HEK293 (cell line): Measurements from ENCODE around the gene PRPF6.

Experiments
- CTCF ChIA-PET: fragments of 350-600 bp; formaldehyde crosslinking; extraction: SDS; loops from one replicate; lab custom pipeline; 2021; ENCODE audit warnings: antibody characterized with exemption; lab: Yijun Ruan, JAX
- POLR2A ChIA-PET: fragments of 300-600 bp; formaldehyde crosslinking; extraction: SDS; loops from one replicate; lab custom pipeline; 2020; ENCODE audit warnings: antibody characterized with exemption, inconsistent platforms; lab: Yijun Ruan, JAX
- H3K27ac ChIP-seq: fragments of 200-500 bp; sonication (Bioruptor generic); 2 replicates; pipeline ENCODE4 v1.5.1; 2014; ENCODE audit warnings: low read depth, low read length, control low read depth, inconsistent platforms; ENCODE audit errors: extremely low read depth
- H3K36me3 ChIP-seq, 2 experiments: fragments of 200-500 bp in 1 of 2; sonication (Bioruptor generic) in 1 of 2; 1 replicate in 1 of 2; 2 replicates in 1 of 2; pipeline ENCODE4 v1.5.1; 2014 to 2017; ENCODE audit warnings: inconsistent platforms in 2 of 2, low read length in 2 of 2; ENCODE audit not compliant: control insufficient read depth in 2 of 2, insufficient read depth in 1 of 2
- H3K4me1 ChIP-seq: fragments of 200-500 bp; sonication (Bioruptor generic); 2 replicates; pipeline ENCODE4 v1.5.1; 2014; ENCODE audit warnings: mild to moderate bottlenecking, low read length, inconsistent platforms; ENCODE audit not compliant: control insufficient read depth, insufficient read depth
- H3K4me3 ChIP-seq: 2 replicates; pipeline ENCODE4 v1.5.1; 2011; ENCODE audit warnings: low read depth, mild to moderate bottlenecking, control low read depth, low read length, moderate library complexity
- H3K9me3 ChIP-seq: fragments of 200-500 bp; sonication (Bioruptor generic); 2 replicates; pipeline ENCODE4 v1.5.1; 2014; ENCODE audit warnings: low read depth, low read length, inconsistent platforms; ENCODE audit not compliant: control insufficient read depth, insufficient read depth
- KLF7 ChIP-seq: fragments of 450-650 bp; formaldehyde crosslinking; IDR thresholded peaks from 2 replicates; pipeline ENCODE4 v1.5.1; 2016; ENCODE audit warnings: missing biosample characterization, missing genetic modification characterization, borderline replicate concordance
- OSR2 ChIP-seq: fragments of 450-650 bp; formaldehyde crosslinking; IDR thresholded peaks from 2 replicates; pipeline ENCODE4 v1.5.1; 2016; ENCODE audit warnings: missing biosample characterization, missing genetic modification characterization
- ZFP41 ChIP-seq: fragments of 450-650 bp; formaldehyde crosslinking; IDR thresholded peaks from 2 replicates; pipeline ENCODE4 v1.5.1; 2016; ENCODE audit warnings: missing biosample characterization, missing genetic modification characterization, borderline replicate concordance
- ZNF132 ChIP-seq: fragments of 450-650 bp; formaldehyde crosslinking; IDR thresholded peaks from 2 replicates; pipeline ENCODE4 v1.5.1; 2017; ENCODE audit warnings: missing biosample characterization, missing genetic modification characterization, borderline replicate concordance
- ZNF292 ChIP-seq: fragments of 450-650 bp; formaldehyde crosslinking; IDR thresholded peaks from 2 replicates; pipeline ENCODE4 v1.5.1; 2016; ENCODE audit warnings: low read depth, missing biosample characterization, missing genetic modification characterization, borderline replicate concordance
- ZNF350 ChIP-seq: fragments of 450-650 bp; formaldehyde crosslinking; IDR thresholded peaks from 2 replicates; pipeline ENCODE4 v1.5.0; 2017; ENCODE audit warnings: missing biosample characterization, mild to moderate bottlenecking, missing genetic modification characterization
- ZNF670 ChIP-seq: fragments of 450-650 bp; formaldehyde crosslinking; IDR thresholded peaks from 2 replicates; pipeline ENCODE4 v1.5.1; 2016; ENCODE audit warnings: missing biosample characterization, missing genetic modification characterization, low read depth
- ZNF768 ChIP-seq: fragments of 450-650 bp; formaldehyde crosslinking; IDR thresholded peaks from 2 replicates; pipeline ENCODE4 v1.5.1; 2018; ENCODE audit warnings: missing biosample characterization, mild to moderate bottlenecking, missing genetic modification characterization
- ZNF843 ChIP-seq: fragments of 450-650 bp; formaldehyde crosslinking; IDR thresholded peaks from 2 replicates; pipeline ENCODE4 v1.5.1; 2016; ENCODE audit warnings: missing biosample characterization, missing genetic modification characterization
- TF ChIP-seq, protein P1 (sequence below): fragments of 450-650 bp; IDR thresholded peaks from 2 replicates; pipeline ENCODE4 v1.5.1; 2018; ENCODE audit warnings: missing biosample characterization, mild to moderate bottlenecking, missing genetic modification characterization
- TF ChIP-seq, protein P2 (sequence below): fragments of 450-650 bp; formaldehyde crosslinking; IDR thresholded peaks from 2 replicates; pipeline ENCODE4 v1.5.1; 2016; ENCODE audit warnings: missing biosample characterization, missing genetic modification characterization
- TF ChIP-seq, protein P3 (sequence below): fragments of 450-650 bp; formaldehyde crosslinking; optimal IDR thresholded peaks from 2 replicates; pipeline ENCODE3; 2016; ENCODE audit warnings: missing biosample characterization, mild to moderate bottlenecking, missing genetic modification characterization
- TF ChIP-seq, protein P4 (sequence below): fragments of 450-650 bp; formaldehyde crosslinking; IDR thresholded peaks from 2 replicates; pipeline ENCODE4 v1.5.1; 2017; ENCODE audit warnings: missing biosample characterization, missing genetic modification characterization
- TF ChIP-seq, protein P5 (sequence below): fragments of 450-650 bp; formaldehyde crosslinking; IDR thresholded peaks from 2 replicates; pipeline ENCODE4 v1.5.1; 2016; ENCODE audit warnings: missing biosample characterization, missing genetic modification characterization
- TF ChIP-seq, protein P6 (sequence below): fragments of 450-650 bp; formaldehyde crosslinking; IDR thresholded peaks from 2 replicates; pipeline ENCODE4 v1.5.1; 2016; ENCODE audit warnings: missing biosample characterization, missing genetic modification characterization, borderline replicate concordance

PRPF6 gene

DNA sequence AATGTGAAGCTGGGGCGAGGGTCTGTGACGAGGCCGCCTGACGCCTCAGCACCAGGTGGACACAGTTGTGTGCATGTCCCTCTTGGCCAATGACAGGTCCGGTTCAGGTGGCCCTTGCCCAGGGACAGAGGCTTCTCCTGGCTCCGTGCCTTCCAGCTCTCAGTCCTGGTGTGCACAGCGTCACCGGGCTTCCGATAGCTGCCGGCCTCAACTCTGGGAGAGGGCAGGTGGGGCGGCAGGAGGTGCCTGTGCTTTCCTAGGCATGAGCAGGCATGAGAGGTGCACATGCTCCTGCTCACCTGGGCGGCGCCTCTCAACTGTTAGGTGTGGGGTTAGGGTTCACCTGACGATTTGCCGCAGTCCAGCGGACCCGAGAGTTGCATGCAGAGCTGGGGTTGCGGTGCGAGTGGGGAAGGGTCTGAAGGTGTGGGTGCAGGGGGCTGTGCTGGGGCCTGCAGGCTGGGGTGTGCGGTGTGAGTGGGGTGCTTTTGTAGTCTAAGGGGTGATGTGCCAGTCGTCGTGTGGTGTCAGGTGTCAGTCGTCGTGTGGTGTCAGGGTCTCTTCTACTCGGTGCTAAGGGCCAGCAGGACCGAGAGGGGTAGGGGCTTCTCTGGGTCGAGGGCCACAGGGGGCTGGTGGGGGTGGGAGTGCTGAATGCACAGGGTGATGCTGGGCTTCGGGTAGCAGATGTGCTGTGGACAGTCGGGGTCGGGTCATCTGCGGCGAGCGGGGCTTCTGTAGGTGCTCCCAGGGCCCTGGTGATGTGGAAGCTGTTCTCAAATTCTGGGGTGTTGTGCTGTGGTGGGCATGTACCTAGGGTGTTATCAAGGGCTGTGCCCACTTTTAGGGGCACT lies 72.3 kb downstream of the PRPF6 start:
- POLR2A ChIA-PET, result interaction anchor here (1.1 to 2.2 kb wide), 3 partner anchors 9 to 97 kb away, joined by 3 to 16 read pairs (median 3); partner anchors contain the start of genes PRPF6, TCEA2 and UCKL1
- no peak overlapping the region for H3K27ac ChIP-seq
- no peaks in the 10 kb centered on the region for H3K9me3 ChIP-seq
- TF ChIP-seq, protein P1, sequence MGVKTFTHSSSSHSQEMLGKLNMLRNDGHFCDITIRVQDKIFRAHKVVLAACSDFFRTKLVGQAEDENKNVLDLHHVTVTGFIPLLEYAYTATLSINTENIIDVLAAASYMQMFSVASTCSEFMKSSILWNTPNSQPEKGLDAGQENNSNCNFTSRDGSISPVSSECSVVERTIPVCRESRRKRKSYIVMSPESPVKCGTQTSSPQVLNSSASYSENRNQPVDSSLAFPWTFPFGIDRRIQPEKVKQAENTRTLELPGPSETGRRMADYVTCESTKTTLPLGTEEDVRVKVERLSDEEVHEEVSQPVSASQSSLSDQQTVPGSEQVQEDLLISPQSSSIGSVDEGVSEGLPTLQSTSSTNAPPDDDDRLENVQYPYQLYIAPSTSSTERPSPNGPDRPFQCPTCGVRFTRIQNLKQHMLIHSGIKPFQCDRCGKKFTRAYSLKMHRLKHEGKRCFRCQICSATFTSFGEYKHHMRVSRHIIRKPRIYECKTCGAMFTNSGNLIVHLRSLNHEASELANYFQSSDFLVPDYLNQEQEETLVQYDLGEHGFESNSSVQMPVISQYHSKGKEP, result no peak
- TF ChIP-seq ZNF132 (tag by site-specific recombination), result no peak
- TF ChIP-seq ZNF768 (tag by site-specific recombination), result no peak
- TF ChIP-seq, protein P2, sequence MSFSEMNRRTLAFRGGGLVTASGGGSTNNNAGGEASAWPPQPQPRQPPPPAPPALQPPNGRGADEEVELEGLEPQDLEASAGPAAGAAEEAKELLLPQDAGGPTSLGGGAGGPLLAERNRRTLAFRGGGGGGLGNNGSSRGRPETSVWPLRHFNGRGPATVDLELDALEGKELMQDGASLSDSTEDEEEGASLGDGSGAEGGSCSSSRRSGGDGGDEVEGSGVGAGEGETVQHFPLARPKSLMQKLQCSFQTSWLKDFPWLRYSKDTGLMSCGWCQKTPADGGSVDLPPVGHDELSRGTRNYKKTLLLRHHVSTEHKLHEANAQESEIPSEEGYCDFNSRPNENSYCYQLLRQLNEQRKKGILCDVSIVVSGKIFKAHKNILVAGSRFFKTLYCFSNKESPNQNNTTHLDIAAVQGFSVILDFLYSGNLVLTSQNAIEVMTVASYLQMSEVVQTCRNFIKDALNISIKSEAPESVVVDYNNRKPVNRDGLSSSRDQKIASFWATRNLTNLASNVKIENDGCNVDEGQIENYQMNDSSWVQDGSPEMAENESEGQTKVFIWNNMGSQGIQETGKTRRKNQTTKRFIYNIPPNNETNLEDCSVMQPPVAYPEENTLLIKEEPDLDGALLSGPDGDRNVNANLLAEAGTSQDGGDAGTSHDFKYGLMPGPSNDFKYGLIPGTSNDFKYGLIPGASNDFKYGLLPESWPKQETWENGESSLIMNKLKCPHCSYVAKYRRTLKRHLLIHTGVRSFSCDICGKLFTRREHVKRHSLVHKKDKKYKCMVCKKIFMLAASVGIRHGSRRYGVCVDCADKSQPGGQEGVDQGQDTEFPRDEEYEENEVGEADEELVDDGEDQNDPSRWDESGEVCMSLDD (tag by site-specific recombination), result peak; percentile 13; the same call in 1 of the 2 replicates
- no peak for TF ChIP-seq ZNF292 (tag by site-specific recombination)
- no peak for TF ChIP-seq KLF7 (tag by site-specific recombination)
- TF ChIP-seq ZNF843 (tag by site-specific recombination), result no peak
- TF ChIP-seq, protein P3, sequence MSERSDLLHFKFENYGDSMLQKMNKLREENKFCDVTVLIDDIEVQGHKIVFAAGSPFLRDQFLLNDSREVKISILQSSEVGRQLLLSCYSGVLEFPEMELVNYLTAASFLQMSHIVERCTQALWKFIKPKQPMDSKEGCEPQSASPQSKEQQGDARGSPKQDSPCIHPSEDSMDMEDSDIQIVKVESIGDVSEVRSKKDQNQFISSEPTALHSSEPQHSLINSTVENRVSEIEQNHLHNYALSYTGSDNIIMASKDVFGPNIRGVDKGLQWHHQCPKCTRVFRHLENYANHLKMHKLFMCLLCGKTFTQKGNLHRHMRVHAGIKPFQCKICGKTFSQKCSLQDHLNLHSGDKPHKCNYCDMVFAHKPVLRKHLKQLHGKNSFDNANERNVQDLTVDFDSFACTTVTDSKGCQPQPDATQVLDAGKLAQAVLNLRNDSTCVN (tag by site-specific recombination), result no peak
- TF ChIP-seq, protein P4, sequence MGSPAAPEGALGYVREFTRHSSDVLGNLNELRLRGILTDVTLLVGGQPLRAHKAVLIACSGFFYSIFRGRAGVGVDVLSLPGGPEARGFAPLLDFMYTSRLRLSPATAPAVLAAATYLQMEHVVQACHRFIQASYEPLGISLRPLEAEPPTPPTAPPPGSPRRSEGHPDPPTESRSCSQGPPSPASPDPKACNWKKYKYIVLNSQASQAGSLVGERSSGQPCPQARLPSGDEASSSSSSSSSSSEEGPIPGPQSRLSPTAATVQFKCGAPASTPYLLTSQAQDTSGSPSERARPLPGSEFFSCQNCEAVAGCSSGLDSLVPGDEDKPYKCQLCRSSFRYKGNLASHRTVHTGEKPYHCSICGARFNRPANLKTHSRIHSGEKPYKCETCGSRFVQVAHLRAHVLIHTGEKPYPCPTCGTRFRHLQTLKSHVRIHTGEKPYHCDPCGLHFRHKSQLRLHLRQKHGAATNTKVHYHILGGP (tag by site-specific recombination), result no peak
- TF ChIP-seq, protein P5, sequence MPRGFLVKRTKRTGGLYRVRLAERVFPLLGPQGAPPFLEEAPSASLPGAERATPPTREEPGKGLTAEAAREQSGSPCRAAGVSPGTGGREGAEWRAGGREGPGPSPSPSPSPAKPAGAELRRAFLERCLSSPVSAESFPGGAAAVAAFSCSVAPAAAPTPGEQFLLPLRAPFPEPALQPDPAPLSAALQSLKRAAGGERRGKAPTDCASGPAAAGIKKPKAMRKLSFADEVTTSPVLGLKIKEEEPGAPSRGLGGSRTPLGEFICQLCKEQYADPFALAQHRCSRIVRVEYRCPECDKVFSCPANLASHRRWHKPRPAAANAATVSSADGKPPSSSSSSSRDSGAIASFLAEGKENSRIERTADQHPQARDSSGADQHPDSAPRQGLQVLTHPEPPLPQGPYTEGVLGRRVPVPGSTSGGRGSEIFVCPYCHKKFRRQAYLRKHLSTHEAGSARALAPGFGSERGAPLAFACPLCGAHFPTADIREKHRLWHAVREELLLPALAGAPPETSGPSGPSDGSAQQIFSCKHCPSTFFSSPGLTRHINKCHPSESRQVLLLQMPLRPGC (tag by site-specific recombination), result no peak
- TF ChIP-seq, protein P6, sequence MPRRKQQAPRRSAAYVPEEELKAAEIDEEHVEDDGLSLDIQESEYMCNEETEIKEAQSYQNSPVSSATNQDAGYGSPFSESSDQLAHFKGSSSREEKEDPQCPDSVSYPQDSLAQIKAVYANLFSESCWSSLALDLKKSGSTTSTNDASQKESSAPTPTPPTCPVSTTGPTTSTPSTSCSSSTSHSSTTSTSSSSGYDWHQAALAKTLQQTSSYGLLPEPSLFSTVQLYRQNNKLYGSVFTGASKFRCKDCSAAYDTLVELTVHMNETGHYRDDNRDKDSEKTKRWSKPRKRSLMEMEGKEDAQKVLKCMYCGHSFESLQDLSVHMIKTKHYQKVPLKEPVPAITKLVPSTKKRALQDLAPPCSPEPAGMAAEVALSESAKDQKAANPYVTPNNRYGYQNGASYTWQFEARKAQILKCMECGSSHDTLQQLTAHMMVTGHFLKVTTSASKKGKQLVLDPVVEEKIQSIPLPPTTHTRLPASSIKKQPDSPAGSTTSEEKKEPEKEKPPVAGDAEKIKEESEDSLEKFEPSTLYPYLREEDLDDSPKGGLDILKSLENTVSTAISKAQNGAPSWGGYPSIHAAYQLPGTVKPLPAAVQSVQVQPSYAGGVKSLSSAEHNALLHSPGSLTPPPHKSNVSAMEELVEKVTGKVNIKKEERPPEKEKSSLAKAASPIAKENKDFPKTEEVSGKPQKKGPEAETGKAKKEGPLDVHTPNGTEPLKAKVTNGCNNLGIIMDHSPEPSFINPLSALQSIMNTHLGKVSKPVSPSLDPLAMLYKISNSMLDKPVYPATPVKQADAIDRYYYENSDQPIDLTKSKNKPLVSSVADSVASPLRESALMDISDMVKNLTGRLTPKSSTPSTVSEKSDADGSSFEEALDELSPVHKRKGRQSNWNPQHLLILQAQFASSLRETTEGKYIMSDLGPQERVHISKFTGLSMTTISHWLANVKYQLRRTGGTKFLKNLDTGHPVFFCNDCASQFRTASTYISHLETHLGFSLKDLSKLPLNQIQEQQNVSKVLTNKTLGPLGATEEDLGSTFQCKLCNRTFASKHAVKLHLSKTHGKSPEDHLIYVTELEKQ (tag by site-specific recombination), result no peak
- TF ChIP-seq ZFP41 (tag by site-specific recombination), result no peak
- peak; percentile 39; the same call in 1 of the 2 replicates for TF ChIP-seq OSR2 (tag by site-specific recombination)
- no peak for TF ChIP-seq ZNF670
- no peak for TF ChIP-seq ZNF350
- H3K4me1 ChIP-seq, result peaks cover 6% of the 10 kb centered on the region
- CTCF ChIA-PET, result interaction anchor here (0.6 to 3.0 kb wide), 8 partner anchors 9 to 334 kb away, joined by 3 to 19 read pairs (median 4); partner anchors contain the start of gene PRPF6
- H3K4me3 ChIP-seq, result no peak overlapping the region
- H3K36me3 ChIP-seq, result no peaks in the 10 kb centered on the region
